H9 (cell line): ENCODE measurements around the gene PCDHGA10. TPM values are rescaled to one million over a fixed set of nuclear protein-coding genes. Genes with fewer than 3 reads are reported as not detected.
"Not testable (repeated sequence)": the region's sequence is repeated elsewhere in the genome, so short reads cannot be mapped to it uniquely, and the experiment has no call there.

ENCODE experiments used
- DNase-seq: peaks from one replicate; pipeline ENCODE4 v3.0.0-alpha.2; 2017
- H2AFZ ChIP-seq: one replicate; pipeline ENCODE4 v1.6.1; 2013; ENCODE audit warnings: mild to moderate bottlenecking, low read length, control low read depth, moderate library complexity
- H2AK5ac ChIP-seq: 2 replicates; pipeline ENCODE4 v1.6.1; 2013; ENCODE audit warnings: low read length, control low read depth, mixed read lengths; ENCODE audit not compliant: insufficient read length
- H2BK120ac ChIP-seq: one replicate; pipeline ENCODE4 v1.6.1; 2013; ENCODE audit warnings: low read depth, mild to moderate bottlenecking, low read length, control low read depth, inconsistent platforms; ENCODE audit not compliant: poor library complexity, severe bottlenecking
- H2BK12ac ChIP-seq: 2 replicates; pipeline ENCODE4 v1.6.1; 2013; ENCODE audit warnings: low read length, control low read depth, mixed read lengths, low read depth; ENCODE audit not compliant: insufficient read length
- H2BK15ac ChIP-seq: 2 replicates; pipeline ENCODE4 v1.6.1; 2013; ENCODE audit warnings: low read depth, low read length, control low read depth
- H2BK20ac ChIP-seq: one replicate; pipeline ENCODE4 v1.6.1; 2013; ENCODE audit warnings: low read depth, mild to moderate bottlenecking, low read length, control low read depth, inconsistent platforms; ENCODE audit not compliant: poor library complexity, severe bottlenecking
- H2BK5ac ChIP-seq: 2 replicates; pipeline ENCODE4 v1.6.1; 2013; ENCODE audit warnings: low read length, control low read depth, mixed read lengths; ENCODE audit not compliant: insufficient read length
- H3K14ac ChIP-seq: 2 replicates; pipeline ENCODE4 v1.6.1; 2013; ENCODE audit warnings: low read length, control low read depth; ENCODE audit not compliant: insufficient read depth
- H3K18ac ChIP-seq: 2 replicates; pipeline ENCODE4 v1.6.1; 2013; ENCODE audit warnings: low read depth, mild to moderate bottlenecking, mixed read lengths, low read length, control low read depth; ENCODE audit not compliant: insufficient read length
- H3K23ac ChIP-seq: 2 replicates; pipeline ENCODE4 v1.6.1; 2013; ENCODE audit warnings: low read length, control low read depth, mixed read lengths, low read depth; ENCODE audit not compliant: insufficient read length
- H3K23me2 ChIP-seq: 2 replicates; pipeline ENCODE4 v1.6.1; 2013; ENCODE audit warnings: low read depth, mild to moderate bottlenecking, mixed read lengths, low read length, control low read depth; ENCODE audit not compliant: insufficient read length, poor library complexity, severe bottlenecking
- H3K27ac ChIP-seq: 2 replicates; pipeline ENCODE4 v1.5.1; 2013; ENCODE audit warnings: low read length, control low read depth, mixed read lengths, low read depth; ENCODE audit not compliant: insufficient read length
- H3K27me3 ChIP-seq: 2 replicates; pipeline ENCODE4 v1.6.1; 2013; ENCODE audit warnings: low read length, control low read depth, inconsistent platforms; ENCODE audit not compliant: insufficient read depth
- H3K4ac ChIP-seq: 2 replicates; pipeline ENCODE4 v1.6.1; 2013; ENCODE audit warnings: low read depth, mild to moderate bottlenecking, control low read depth, inconsistent platforms, low read length, moderate library complexity
- H3K4me1 ChIP-seq: 2 replicates; pipeline ENCODE4 v1.6.1; 2013; ENCODE audit warnings: low read length, control low read depth, inconsistent platforms; ENCODE audit not compliant: insufficient read depth
- H3K4me2 ChIP-seq: 2 replicates; pipeline ENCODE4 v1.6.1; 2013; ENCODE audit warnings: low read length, control low read depth, mixed read lengths; ENCODE audit not compliant: insufficient read length, insufficient read depth
- H3K56ac ChIP-seq: 2 replicates; pipeline ENCODE4 v1.6.1; 2013; ENCODE audit warnings: low read depth, mild to moderate bottlenecking, mixed read lengths, low read length, control low read depth; ENCODE audit not compliant: insufficient read length
- H3K79me1 ChIP-seq: 2 replicates; pipeline ENCODE4 v1.6.1; 2013; ENCODE audit warnings: low read depth, mild to moderate bottlenecking, moderate library complexity, low read length, control low read depth, inconsistent platforms; ENCODE audit not compliant: insufficient read depth, poor library complexity, severe bottlenecking
- H3K79me2 ChIP-seq: 2 replicates; pipeline ENCODE4 v1.6.1; 2013; ENCODE audit warnings: low read length, control low read depth, inconsistent platforms; ENCODE audit not compliant: insufficient read depth
- H3K9ac ChIP-seq: 2 replicates; pipeline ENCODE4 v1.6.1; 2013; ENCODE audit warnings: low read length, control low read depth, mixed read lengths; ENCODE audit not compliant: insufficient read length; ENCODE audit errors: extremely low read depth
- H3K9me3 ChIP-seq: one replicate; pipeline ENCODE4 v1.6.1; 2013; ENCODE audit warnings: low read depth, low read length, inconsistent platforms; ENCODE audit not compliant: control insufficient read depth
- H3T11ph ChIP-seq: one replicate; pipeline ENCODE4 v1.6.1; 2013; ENCODE audit warnings: mild to moderate bottlenecking, low read length, control low read depth, inconsistent platforms
- H4K20me1 ChIP-seq: one replicate; pipeline ENCODE4 v1.6.1; 2013; ENCODE audit not compliant: control insufficient read depth, insufficient read length, insufficient read depth
- H4K5ac ChIP-seq: 2 replicates; pipeline ENCODE4 v1.6.1; 2013; ENCODE audit warnings: low read depth, mild to moderate bottlenecking, mixed read lengths, low read length, control low read depth; ENCODE audit not compliant: insufficient read length
- H4K8ac ChIP-seq: replicated peaks from 2 replicates; pipeline ENCODE4 v1.6.1; 2013; ENCODE audit warnings: low read length, control low read depth, mixed read lengths, low read depth; ENCODE audit not compliant: insufficient read length
- H4K91ac ChIP-seq: 2 replicates; pipeline ENCODE4 v1.6.1; 2013; ENCODE audit warnings: low read depth, mild to moderate bottlenecking, moderate library complexity, mixed read lengths, low read length, control low read depth; ENCODE audit not compliant: insufficient read length
- H3K27ac Mint-ChIP-seq, 3 experiments: 2 replicates in 2 of 3; 3 replicates in 1 of 3; pipeline ENCODE4 v1.8.0; 2020 to 2021; ENCODE audit warnings: mixed read lengths in 3 of 3, mild to moderate bottlenecking in 1 of 3, moderate library complexity in 1 of 3
- H3K27me3 Mint-ChIP-seq: 2 replicates; pipeline ENCODE4 v1.8.0; 2021; ENCODE audit warnings: low read depth, mild to moderate bottlenecking, moderate library complexity, mixed read lengths
- H3K36me3 Mint-ChIP-seq, 3 experiments: 2 replicates in 2 of 3; 3 replicates in 1 of 3; pipeline ENCODE4 v1.8.0; 2020 to 2021; ENCODE audit warnings: low read depth in 3 of 3, mixed read lengths in 3 of 3; ENCODE audit not compliant: insufficient read depth in 1 of 3
- H3K4me1 Mint-ChIP-seq, 2 experiments: 2 replicates each; pipeline ENCODE4 v1.8.0; 2020; ENCODE audit warnings: mixed read lengths in 2 of 2
- H3K4me3 Mint-ChIP-seq, 2 experiments: 2 replicates in 1 of 2; 3 replicates in 1 of 2; pipeline ENCODE4 v1.8.0; 2020 to 2021; ENCODE audit warnings: mild to moderate bottlenecking in 2 of 2, mixed read lengths in 2 of 2, moderate library complexity in 1 of 2
- H3K9me3 Mint-ChIP-seq, 2 experiments: 2 replicates in 1 of 2; 3 replicates in 1 of 2; pipeline ENCODE4 v1.8.0; 2020; ENCODE audit warnings: mild to moderate bottlenecking in 2 of 2, mixed read lengths in 2 of 2, moderate library complexity in 1 of 2
- CTCF ChIP-seq: fragments of 200-600 bp; sonication (generic); conservative IDR thresholded peaks from 3 replicates; pipeline ENCODE4 v1.8.0; 2021; ENCODE audit warnings: antibody characterized with exemption, mild to moderate bottlenecking
- WGBS: extraction: QIAGEN DNeasy Blood & Tissue Kit; methylation state at CpG from one replicate; pipeline ENCODE4 v1.1.7; 2013; ENCODE audit warnings: missing lambda C conversion rate, low lambda C conversion rate, mixed read lengths; ENCODE audit not compliant: insufficient read length; ENCODE audit errors: extremely low coverage; 5-methylcytosine and 5-hydroxymethylcytosine counted together
- total RNA-seq: library from RNA; stranded (reverse); gene quantifications from 2 replicates; pipeline ENCODE4 v1.2.1, GENCODE V29; 2021

The PCDHGA10 gene
- total RNA-seq, 1 experiment from 2014 or later, result 15.1 TPM

GRCh38 chr5:141397756-141398551, 14.8 kb upstream of the PCDHGA10 start, which contains the start of gene PCDHGB5:
Gene PCDHGB5 (plus strand): TSS chr5:141397947. CDS start chr5:141398128, 181 bp downstream.
- H2BK20ac ChIP-seq, H3T11ph ChIP-seq, H3K27ac ChIP-seq, H3K9ac ChIP-seq, H4K8ac ChIP-seq, H3K79me2 ChIP-seq, H3K27ac Mint-ChIP-seq, H3K23ac ChIP-seq, H3K4me2 ChIP-seq, H2AK5ac ChIP-seq, H4K20me1 ChIP-seq, H3K27me3 Mint-ChIP-seq, H2BK120ac ChIP-seq, H2BK5ac ChIP-seq, H4K91ac ChIP-seq, H3K79me1 ChIP-seq, H2AFZ ChIP-seq, H3K4ac ChIP-seq, H3K4me1 Mint-ChIP-seq, H3K27me3 ChIP-seq, H2BK12ac ChIP-seq, H2BK15ac ChIP-seq, H3K23me2 ChIP-seq, H3K4me1 ChIP-seq, H4K5ac ChIP-seq, H3K18ac ChIP-seq, H3K14ac ChIP-seq, H3K56ac ChIP-seq: not testable (repeated sequence)
- peak; percentile 61 for TF ChIP-seq CTCF
- no CpG with 5 or more reads among the region's 43 CpGs for WGBS
- Mint-ChIP-seq H3K4me3 (peak within 1 kb of the TSS in 1 of 2 experiments; percentile 57; a peak in 2 of 5 replicates), H3K9me3 (peaks cover 54 to 72% of the 10 kb centered on the region in 2 experiments), H3K36me3 (peaks cover 26 to 51% (median 50%) of the 10 kb centered on the region in 3 experiments)
- H3K9me3 ChIP-seq, result peaks cover 36% of the 10 kb centered on the region
- peak; percentile 47 for DNase-seq
